DMS53 treated with DMSO at 0.1 percent for 48 hours (cell line): ENCODE results near the gene CDKL4.
"Not testable (repeated sequence)": the region's sequence is repeated elsewhere in the genome, so short reads cannot be mapped to it uniquely, and the experiment has no call there.

Source experiments
- DNase-seq: peaks from one replicate; lab custom pipeline; 2025; ENCODE audit not compliant: unreplicated experiment; lab: John Stamatoyannopoulos, UW

CDKL4 gene

GRCh38 chr2:39243469-39244123 lies at the start of gene CDKL4:
Gene CDKL4, minus strand, starts transcription at chr2:39243970.
- DNase-seq, result no peak

- no peak for DNase-seq
Observed at GRCh38 chr2:39290433-39290832, 46.7 kb upstream of the CDKL4 start.

GRCh38 chr2:39289609-39290008 lies 45.8 kb upstream of the CDKL4 start:
- no peak for DNase-seq

GRCh38 chr2:39283561-39283960 lies 39.8 kb upstream of the CDKL4 start:
- DNase-seq, result no peak

GRCh38 chr2:39281391-39281790 lies 37.6 kb upstream of the CDKL4 start:
- DNase-seq, result no peak

- no peak for DNase-seq
Observed at GRCh38 chr2:39275016-39275415, 31.2 kb upstream of the CDKL4 start.

GRCh38 chr2:39269941-39270340 lies 26.2 kb upstream of the CDKL4 start:
- DNase-seq, result no peak

GRCh38 chr2:39266916-39267434 lies 23.2 kb upstream of the CDKL4 start:
- DNase-seq, result no peak

- DNase-seq, result no peak
Observed at GRCh38 chr2:39266139-39266805, 22.5 kb upstream of the CDKL4 start.

GRCh38 chr2:39265315-39265714 lies 21.5 kb upstream of the CDKL4 start:
- no peak for DNase-seq

- no peak for DNase-seq
Observed at GRCh38 chr2:39264733-39265132, 21.0 kb upstream of the CDKL4 start.

- no peak for DNase-seq
Observed at GRCh38 chr2:39260087-39260486, 16.3 kb upstream of the CDKL4 start.

GRCh38 chr2:39256040-39256439 lies 12.3 kb upstream of the CDKL4 start:
- DNase-seq, result no peak

- no peak for DNase-seq
Observed at GRCh38 chr2:39252888-39253518, 9.2 kb upstream of the CDKL4 start.

GRCh38 chr2:39247512-39248043 lies 3.8 kb upstream of the CDKL4 start:
- no peak for DNase-seq

- DNase-seq, result no peak
Observed at GRCh38 chr2:39246382-39246980, 2.7 kb upstream of the CDKL4 start.

GRCh38 chr2:39244963-39245625 lies 1.3 kb upstream of the CDKL4 start:
- DNase-seq, result not testable (repeated sequence)

- DNase-seq, result not testable (repeated sequence)
Observed at GRCh38 chr2:39244241-39244862, 582 bp upstream of the CDKL4 start.

- DNase-seq, result no peak
Observed at GRCh38 chr2:39241588-39241987, 2.2 kb downstream of the CDKL4 start.

- no peak for DNase-seq
Observed at GRCh38 chr2:39240758-39241157, 3.0 kb downstream of the CDKL4 start.
